ENCODE data around the gene RAPH1.

Gene RAPH1

GRCh38 chr2:203535078-203535783, at the start of gene RAPH1:
Gene RAPH1, minus strand, starts transcription at chr2:203535301. Its CDS starts 39,948 bp downstream, at chr2:203495353.
- in situ Hi-C loops (cut with MboI; ENCODE audit: low sequenced_read_pairs) = no loop called here

- in situ Hi-C loops (cut with MboI; ENCODE audit: low sequenced_read_pairs) = no loop called here
These were observed 49.7 kb upstream of the RAPH1 start for GRCh38 chr2:203584784-203585183.

- in situ Hi-C loops (cut with MboI; ENCODE audit: low sequenced_read_pairs) = no loop called here
These were observed 48.6 kb upstream of the RAPH1 start for GRCh38 chr2:203583701-203584100.

- in situ Hi-C loops (cut with MboI; ENCODE audit: low sequenced_read_pairs) = no loop called here
These were observed 48.1 kb upstream of the RAPH1 start for GRCh38 chr2:203583084-203583695.

- in situ Hi-C loops (cut with MboI; ENCODE audit: low sequenced_read_pairs) = no loop called here
These were observed 47.4 kb upstream of the RAPH1 start for GRCh38 chr2:203582468-203582867.

GRCh38 chr2:203580844-203581243, 45.7 kb upstream of the RAPH1 start:
- in situ Hi-C loops (cut with MboI; ENCODE audit: low sequenced_read_pairs) = no loop called here

GRCh38 chr2:203579730-203580129, 44.6 kb upstream of the RAPH1 start:
- in situ Hi-C loops (cut with MboI; ENCODE audit: low sequenced_read_pairs) = no loop called here

GRCh38 chr2:203578759-203579643, 43.9 kb upstream of the RAPH1 start:
- in situ Hi-C loops (cut with MboI; ENCODE audit: low sequenced_read_pairs) = no loop called here

- in situ Hi-C loops (cut with MboI; ENCODE audit: low sequenced_read_pairs) = no loop called here
These were observed 39.7 kb upstream of the RAPH1 start for GRCh38 chr2:203574824-203575223.

- in situ Hi-C loops (cut with MboI; ENCODE audit: low sequenced_read_pairs) = no loop called here
These were observed 37.2 kb upstream of the RAPH1 start for GRCh38 chr2:203572316-203572715.

- in situ Hi-C loops (cut with MboI; ENCODE audit: low sequenced_read_pairs) = no loop called here
These were observed 34.7 kb upstream of the RAPH1 start for GRCh38 chr2:203569677-203570316.

- in situ Hi-C loops (cut with MboI; ENCODE audit: low sequenced_read_pairs) = no loop called here
These were observed 32.6 kb upstream of the RAPH1 start for GRCh38 chr2:203567691-203568090.

GRCh38 chr2:203566161-203566560, 31.1 kb upstream of the RAPH1 start:
- in situ Hi-C loops (cut with MboI; ENCODE audit: low sequenced_read_pairs) = no loop called here

- in situ Hi-C loops (cut with MboI; ENCODE audit: low sequenced_read_pairs) = no loop called here
These were observed 30.0 kb upstream of the RAPH1 start for GRCh38 chr2:203565076-203565475.

GRCh38 chr2:203562268-203562667, 27.2 kb upstream of the RAPH1 start:
- in situ Hi-C loops (cut with MboI; ENCODE audit: low sequenced_read_pairs) = no loop called here

GRCh38 chr2:203559641-203560040, 24.5 kb upstream of the RAPH1 start:
- in situ Hi-C loops (cut with MboI; ENCODE audit: low sequenced_read_pairs) = no loop called here

GRCh38 chr2:203553784-203554183, 18.7 kb upstream of the RAPH1 start:
- in situ Hi-C loops (cut with MboI; ENCODE audit: low sequenced_read_pairs) = no loop called here

GRCh38 chr2:203551778-203552177, 16.7 kb upstream of the RAPH1 start:
- in situ Hi-C loops (cut with MboI; ENCODE audit: low sequenced_read_pairs) = no loop called here

GRCh38 chr2:203550266-203550665, 15.2 kb upstream of the RAPH1 start:
- in situ Hi-C loops (cut with MboI; ENCODE audit: low sequenced_read_pairs) = no loop called here

- in situ Hi-C loops (cut with MboI; ENCODE audit: low sequenced_read_pairs) = no loop called here
These were observed 14.3 kb upstream of the RAPH1 start for GRCh38 chr2:203549406-203549805.

- in situ Hi-C loops (cut with MboI; ENCODE audit: low sequenced_read_pairs) = no loop called here
These were observed 13.8 kb upstream of the RAPH1 start for GRCh38 chr2:203548887-203549286.
